ENCODE data around the gene EML4. TPM values are rescaled to one million over a fixed set of nuclear protein-coding genes. Genes with fewer than 3 reads are reported as not detected.

The EML4 gene
- total RNA-seq, 1 donor from 2014 or later = 68.2 TPM

- DNase-seq (ENCODE audit: low read depth) (no peak), FAIRE-seq (no peak)
- Mint-ChIP-seq H3K27me3 (ENCODE audit: low read depth, unreplicated experiment) (no peaks in the 10 kb centered on the region), H3K36me3 (ENCODE audit: low read depth, unreplicated experiment) (peaks cover 56% of the 10 kb centered on the region), H3K4me1 (ENCODE audit: low read depth, unreplicated experiment) (peaks cover 38% of the 10 kb centered on the region), H3K4me3 (ENCODE audit: unreplicated experiment) (peak overlapping the region; percentile 27), H3K9me3 (ENCODE audit: unreplicated experiment) (no peaks in the 10 kb centered on the region), H3K27ac (ENCODE audit: unreplicated experiment) (peak overlapping the region; percentile 29)
- Histone ChIP-seq H3K4me1 (ENCODE audit: insufficient read depth, low read length) (peaks cover 20% of the 10 kb centered on the region), H3K36me3 (ENCODE audit: insufficient read depth, low read length) (no peaks in the 10 kb centered on the region), H4K20me1 (ENCODE audit: insufficient read depth, low read length) (peaks cover 21% of the 10 kb centered on the region), H3K9ac (ENCODE audit: low read length) (no peak overlapping the region), H3K79me2 (ENCODE audit: insufficient read depth, low read length) (peaks cover 60% of the 10 kb centered on the region), H3K27ac (ENCODE audit: low read depth, low read length) (no peak overlapping the region), H3K4me3 (ENCODE audit: insufficient read depth, low read depth, low read length) (no peak overlapping the region), H3K4me2 (ENCODE audit: low read length) (no peak overlapping the region), H3K9me3 (ENCODE audit: insufficient read depth, low read depth, low read length) (no peaks in the 10 kb centered on the region), H2AFZ (ENCODE audit: low read depth, low read length) (no peak overlapping the region), H3K27me3 (ENCODE audit: insufficient read depth, low read length) (no peaks in the 10 kb centered on the region)
- no peak for TF ChIP-seq EZH2 (IDR thresholded peaks at IDR 0.05; ENCODE audit: insufficient read depth, low read length)
- TF ChIP-seq, protein P1, sequence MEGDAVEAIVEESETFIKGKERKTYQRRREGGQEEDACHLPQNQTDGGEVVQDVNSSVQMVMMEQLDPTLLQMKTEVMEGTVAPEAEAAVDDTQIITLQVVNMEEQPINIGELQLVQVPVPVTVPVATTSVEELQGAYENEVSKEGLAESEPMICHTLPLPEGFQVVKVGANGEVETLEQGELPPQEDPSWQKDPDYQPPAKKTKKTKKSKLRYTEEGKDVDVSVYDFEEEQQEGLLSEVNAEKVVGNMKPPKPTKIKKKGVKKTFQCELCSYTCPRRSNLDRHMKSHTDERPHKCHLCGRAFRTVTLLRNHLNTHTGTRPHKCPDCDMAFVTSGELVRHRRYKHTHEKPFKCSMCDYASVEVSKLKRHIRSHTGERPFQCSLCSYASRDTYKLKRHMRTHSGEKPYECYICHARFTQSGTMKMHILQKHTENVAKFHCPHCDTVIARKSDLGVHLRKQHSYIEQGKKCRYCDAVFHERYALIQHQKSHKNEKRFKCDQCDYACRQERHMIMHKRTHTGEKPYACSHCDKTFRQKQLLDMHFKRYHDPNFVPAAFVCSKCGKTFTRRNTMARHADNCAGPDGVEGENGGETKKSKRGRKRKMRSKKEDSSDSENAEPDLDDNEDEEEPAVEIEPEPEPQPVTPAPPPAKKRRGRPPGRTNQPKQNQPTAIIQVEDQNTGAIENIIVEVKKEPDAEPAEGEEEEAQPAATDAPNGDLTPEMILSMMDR (IDR thresholded peaks at IDR 0.05; ENCODE audit: insufficient read depth, low read depth, low read length) = no peak
These were observed 171.1 kb downstream of the EML4 start for GRCh38 chr2:42340045-42340937.

DNA sequence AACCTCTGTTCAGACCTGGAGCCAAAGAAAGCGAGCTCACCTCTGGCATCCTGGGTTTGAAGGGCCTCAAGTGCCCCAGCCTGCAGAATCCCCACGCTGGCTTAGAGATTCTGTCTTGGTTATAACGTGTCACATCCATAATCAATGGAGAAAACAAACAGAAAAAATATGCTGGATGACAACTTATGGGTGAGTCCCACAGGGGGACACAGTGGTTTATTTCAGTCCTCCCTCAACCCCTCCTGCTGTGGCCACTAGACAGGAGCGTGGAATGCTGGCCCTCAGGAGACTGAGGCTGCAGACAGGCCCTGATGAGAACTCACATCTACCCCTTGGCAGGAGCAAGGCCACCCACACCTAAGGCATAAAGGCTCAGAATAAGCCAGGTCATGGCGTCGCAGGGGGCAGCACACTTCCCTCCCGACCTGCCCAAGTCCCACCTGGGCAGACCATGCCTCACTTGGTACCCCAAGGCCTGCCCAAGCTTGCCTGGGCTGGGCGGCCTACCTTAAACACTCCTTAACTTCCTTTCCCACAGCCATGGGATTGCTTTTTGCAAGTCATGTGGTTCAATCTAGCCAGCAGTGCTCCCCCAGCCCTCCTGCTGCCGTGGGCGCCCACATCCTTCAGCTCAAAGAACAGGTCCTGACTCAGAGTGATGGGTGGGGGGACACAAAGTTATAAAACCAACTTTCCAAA lies 171.9 kb downstream of the EML4 start:
- H3K4me2 ChIP-seq (ENCODE audit: low read length) = no peak overlapping the region
- no peak overlapping the region for H3K27ac ChIP-seq (ENCODE audit: low read depth, low read length)
- no peak for FAIRE-seq
- no peak for DNase-seq (ENCODE audit: low read depth)
- no peak overlapping the region for H3K4me3 ChIP-seq (ENCODE audit: insufficient read depth, low read depth, low read length)
- peaks cover 24% of the 10 kb centered on the region for H3K4me1 ChIP-seq (ENCODE audit: insufficient read depth, low read length)
- H3K4me1 Mint-ChIP-seq (ENCODE audit: low read depth, unreplicated experiment) = peaks cover 38% of the 10 kb centered on the region
- H3K9ac ChIP-seq (ENCODE audit: low read length) = no peak overlapping the region
- no peaks in the 10 kb centered on the region for H3K27me3 ChIP-seq (ENCODE audit: insufficient read depth, low read length)
- H3K36me3 Mint-ChIP-seq (ENCODE audit: low read depth, unreplicated experiment) = peaks cover 55% of the 10 kb centered on the region
- no peaks in the 10 kb centered on the region for H3K27me3 Mint-ChIP-seq (ENCODE audit: low read depth, unreplicated experiment)
- no peaks in the 10 kb centered on the region for H3K9me3 ChIP-seq (ENCODE audit: insufficient read depth, low read depth, low read length)
- H3K36me3 ChIP-seq (ENCODE audit: insufficient read depth, low read length) = no peaks in the 10 kb centered on the region
- peaks cover 64% of the 10 kb centered on the region for H3K79me2 ChIP-seq (ENCODE audit: insufficient read depth, low read length)
- no peak overlapping the region for H3K4me3 Mint-ChIP-seq (ENCODE audit: unreplicated experiment)
- H3K9me3 Mint-ChIP-seq (ENCODE audit: unreplicated experiment) = no peaks in the 10 kb centered on the region
- peak overlapping the region; percentile 94 for H3K27ac Mint-ChIP-seq (ENCODE audit: unreplicated experiment)
- no peak overlapping the region for H2AFZ ChIP-seq (ENCODE audit: low read depth, low read length)
- H4K20me1 ChIP-seq (ENCODE audit: insufficient read depth, low read length) = peaks cover 29% of the 10 kb centered on the region
- TF ChIP-seq, protein P1 (IDR thresholded peaks at IDR 0.05; ENCODE audit: insufficient read depth, low read depth, low read length) = no peak
- no peak for TF ChIP-seq EZH2 (IDR thresholded peaks at IDR 0.05; ENCODE audit: insufficient read depth, low read length)

Measured in astrocyte (in vitro differentiated cells and primary cell).